CD14-positive monocyte (primary cell): ENCODE results near the gene KCNJ11. TPM values are rescaled to one million over a fixed set of nuclear protein-coding genes. Genes with fewer than 3 reads are reported as not detected.
A peak's percentile ranks its signal among the peaks of the same experiment; 100 is the strongest.

ENCODE experiments used
- DNase-seq, 3 donors: peaks; one replicate each; pipeline ENCODE4 v3.0.0-alpha.2; 2011 to 2022
- H2AFZ ChIP-seq: 2 replicates; pipeline ENCODE4 v1.6.0; 2012; ENCODE audit warnings: mild to moderate bottlenecking, low read depth, low read length, inconsistent platforms; ENCODE audit not compliant: insufficient read depth, poor library complexity, severe bottlenecking
- H3K27ac ChIP-seq, 2 donors: 1 replicate in 1 of 2; 2 replicates in 1 of 2; pipeline ENCODE4 v1.5.1; 2012 to 2013; ENCODE audit warnings: low read length in 2 of 2, control low read depth in 1 of 2, inconsistent platforms in 1 of 2, low read depth in 1 of 2, mild to moderate bottlenecking in 1 of 2
- H3K27me3 ChIP-seq, 2 donors: one replicate each; pipeline versions ENCODE4 v1.6.0 to v1.6.1; 2011 to 2013; ENCODE audit warnings: low read length in 2 of 2; ENCODE audit not compliant: control insufficient read depth in 2 of 2, insufficient read depth in 2 of 2
- H3K36me3 ChIP-seq, 2 donors: replicated peaks in 1 of 2; 1 replicate in 1 of 2; 2 replicates in 1 of 2; pipeline versions ENCODE4 v1.5.1 to v1.6.1; 2012 to 2013; ENCODE audit warnings: low read length in 2 of 2, control low read depth in 1 of 2, inconsistent platforms in 1 of 2, mild to moderate bottlenecking in 1 of 2; ENCODE audit not compliant: insufficient read depth in 2 of 2, control insufficient read depth in 1 of 2
- H3K4me1 ChIP-seq, 2 donors: 1 replicate in 1 of 2; 2 replicates in 1 of 2; pipeline versions ENCODE4 v1.5.1 to v1.6.1; 2012 to 2013; ENCODE audit warnings: low read length in 2 of 2, control low read depth in 1 of 2, inconsistent platforms in 1 of 2, mild to moderate bottlenecking in 1 of 2, moderate library complexity in 1 of 2; ENCODE audit not compliant: insufficient read depth in 2 of 2, control insufficient read depth in 1 of 2
- H3K4me2 ChIP-seq: replicated peaks from 2 replicates; pipeline ENCODE3; 2012; ENCODE audit warnings: low read length, moderate library complexity, mild to moderate bottlenecking; ENCODE audit not compliant: poor library complexity, severe bottlenecking; ENCODE audit errors: extremely low read depth
- H3K4me3 ChIP-seq, 3 experiments: fragments of 200-600 bp in 1 of 3; sonication (generic) in 1 of 3; replicated peaks in 1 of 3; 1 replicate in 2 of 3; 2 replicates in 1 of 3; pipeline ENCODE4 v1.5.1; 2011 to 2013; ENCODE audit warnings: low read length in 3 of 3, mild to moderate bottlenecking in 3 of 3, control low read depth in 2 of 3, low read depth in 2 of 3, inconsistent platforms in 1 of 3, moderate library complexity in 1 of 3
- H3K79me2 ChIP-seq: 2 replicates; pipeline ENCODE4 v1.6.0; 2012; ENCODE audit warnings: mild to moderate bottlenecking, control low read depth, inconsistent platforms, low read length, moderate library complexity; ENCODE audit not compliant: insufficient read depth
- H3K9ac ChIP-seq: 2 replicates; pipeline ENCODE4 v1.6.0; 2017; ENCODE audit warnings: low read length, mild to moderate bottlenecking; ENCODE audit not compliant: insufficient read depth, poor library complexity, severe bottlenecking
- H3K9me3 ChIP-seq, 2 donors: replicated peaks in 1 of 2; 1 replicate in 1 of 2; 2 replicates in 1 of 2; pipeline versions ENCODE4 v1.5.1 to v1.6.1; 2012 to 2013; ENCODE audit warnings: low read length in 2 of 2, control low read depth in 1 of 2; ENCODE audit not compliant: control insufficient read depth in 1 of 2, insufficient read depth in 1 of 2
- H4K20me1 ChIP-seq: 2 replicates; pipeline ENCODE4 v1.6.0; 2012; ENCODE audit warnings: mild to moderate bottlenecking, low read length, control low read depth, moderate library complexity; ENCODE audit not compliant: insufficient read depth
- H3K27ac Mint-ChIP-seq, 7 donors: one replicate each; pipeline ENCODE4 v1.8.0; 2020; ENCODE audit warnings: mild to moderate bottlenecking in 7 of 7, mixed read lengths in 7 of 7, moderate library complexity in 6 of 7, inconsistent platforms in 2 of 7
- H3K27me3 Mint-ChIP-seq, 3 donors: one replicate each; pipeline ENCODE4 v1.8.0; 2021 to 2022; ENCODE audit warnings: low read depth in 3 of 3, mild to moderate bottlenecking in 3 of 3, mixed read lengths in 3 of 3, moderate library complexity in 3 of 3, inconsistent platforms in 1 of 3
- H3K36me3 Mint-ChIP-seq, 2 donors: one replicate each; pipeline ENCODE4 v1.8.0; 2020; ENCODE audit warnings: mixed read lengths in 2 of 2, inconsistent platforms in 1 of 2, mild to moderate bottlenecking in 1 of 2
- H3K4me1 Mint-ChIP-seq: one replicate; pipeline ENCODE4 v1.8.0; 2020; ENCODE audit warnings: mild to moderate bottlenecking, mixed read lengths
- H3K4me3 Mint-ChIP-seq, 2 donors: one replicate each; pipeline ENCODE4 v1.8.0; 2020; ENCODE audit warnings: mild to moderate bottlenecking in 2 of 2, mixed read lengths in 2 of 2, moderate library complexity in 1 of 2
- H3K9me3 Mint-ChIP-seq, 7 donors: one replicate each; pipeline ENCODE4 v1.8.0; 2020 to 2022; ENCODE audit warnings: mixed read lengths in 7 of 7, mild to moderate bottlenecking in 6 of 7, moderate library complexity in 6 of 7, inconsistent platforms in 2 of 7
- WGBS: methylation state at CpG from one replicate; pipeline ENCODE4 v1.1.5; 2013; ENCODE audit warnings: missing lambda C conversion rate; ENCODE audit not compliant: insufficient coverage; 5-methylcytosine and 5-hydroxymethylcytosine counted together
- intact Hi-C, 2 donors: fragments of 100-400 bp; cut with micrococcal nuclease; formaldehyde crosslinking; loops; one replicate each; pipeline versions ENCODE4 v1.15.0 to v1.15.1; 2023
- polyA plus RNA-seq, 3 donors: library from polyadenylated mRNA; depleted of rRNA in 1 of 3; unstranded in 2 of 3; stranded (reverse) in 1 of 3; fragments of 300-500 nt in 2 of 3; fragments of >200 nt in 1 of 3; fragmentation: Illumina TruSeq in 2 of 3; gene quantifications; 1 replicate in 2 of 3; 2 replicates in 1 of 3; pipeline ENCODE4 v1.2.3, GENCODE V29; 2012 to 2021
- TF ChIP-seq, protein P1 (sequence below): fragments of 200-600 bp; IDR thresholded peaks from one replicate; pipeline ENCODE4 v1.8.0; 2022; ENCODE audit warnings: antibody characterized with exemption, mild to moderate bottlenecking

Gene KCNJ11
- polyA plus RNA-seq, 3 donors: 0.09 TPM; not detected in 2

DNA sequence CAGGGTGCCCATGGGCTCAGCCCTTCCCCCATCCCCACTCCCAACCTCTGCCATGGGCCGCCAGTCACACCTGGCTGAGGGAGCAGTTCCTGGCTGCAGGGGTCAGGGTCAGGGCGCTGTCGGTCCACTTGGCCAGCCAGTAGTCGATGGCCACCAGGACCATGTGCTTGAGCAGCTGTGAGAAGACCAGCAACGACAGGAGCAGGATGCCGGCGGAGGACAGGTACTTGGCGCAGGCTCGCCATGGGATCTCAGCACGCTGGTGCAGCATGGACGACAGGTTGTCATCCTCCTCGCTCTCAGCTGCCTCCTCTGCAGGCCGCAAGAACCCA, 18.3 kb upstream of the KCNJ11 start:
- WGBS: 96% methylated on average over 13 of the region's 13 CpGs

DNA sequence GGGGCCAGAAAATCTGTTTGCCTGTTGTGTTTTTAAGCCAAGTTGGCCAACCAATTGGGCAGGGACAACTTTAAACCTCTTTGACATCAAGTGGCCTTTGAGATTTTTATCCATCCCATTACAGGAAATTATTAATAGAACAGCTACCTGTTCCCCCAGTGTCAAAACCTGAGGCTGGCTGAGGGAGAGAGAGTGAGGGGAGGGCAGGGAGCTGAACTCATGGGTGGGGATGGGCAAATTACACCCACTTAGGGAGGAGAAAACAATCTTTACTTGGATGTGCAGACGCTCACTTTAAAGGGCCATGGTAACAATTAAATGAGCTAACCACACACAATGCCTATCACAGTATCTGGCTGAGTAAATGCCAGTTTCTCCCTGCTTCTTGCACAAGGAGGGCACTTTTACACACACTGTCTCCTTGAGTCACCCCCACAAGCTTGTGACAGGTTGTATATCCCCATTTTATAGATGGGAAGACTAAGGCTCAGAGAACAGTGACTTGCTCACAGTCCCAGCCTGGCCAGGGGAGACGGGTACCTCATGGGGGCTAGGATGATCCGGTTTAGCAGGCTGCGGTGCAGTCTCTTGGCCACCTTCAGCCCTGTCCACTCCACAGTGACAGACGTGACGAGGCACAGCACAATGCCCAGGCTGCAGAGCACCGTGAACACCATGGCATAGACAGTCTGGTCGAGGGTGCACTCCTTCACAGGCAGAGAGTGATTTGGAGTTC, 17.8 kb upstream of the KCNJ11 start:
- Histone ChIP-seq H3K79me2 (no peaks in the 10 kb centered on the region), H3K9ac (no peak overlapping the region), H3K9me3 (no peaks in the 10 kb centered on the region), H3K4me1 (no peaks in the 10 kb centered on the region), H3K27me3 (no peaks in the 10 kb centered on the region), H3K27ac (no peak overlapping the region), H3K4me3 (no peak overlapping the region), H3K36me3 (no peaks in the 10 kb centered on the region), H4K20me1 (no peaks in the 10 kb centered on the region), H3K4me2 (no peak overlapping the region), H2AFZ (no peak overlapping the region)
- TF ChIP-seq, protein P1, sequence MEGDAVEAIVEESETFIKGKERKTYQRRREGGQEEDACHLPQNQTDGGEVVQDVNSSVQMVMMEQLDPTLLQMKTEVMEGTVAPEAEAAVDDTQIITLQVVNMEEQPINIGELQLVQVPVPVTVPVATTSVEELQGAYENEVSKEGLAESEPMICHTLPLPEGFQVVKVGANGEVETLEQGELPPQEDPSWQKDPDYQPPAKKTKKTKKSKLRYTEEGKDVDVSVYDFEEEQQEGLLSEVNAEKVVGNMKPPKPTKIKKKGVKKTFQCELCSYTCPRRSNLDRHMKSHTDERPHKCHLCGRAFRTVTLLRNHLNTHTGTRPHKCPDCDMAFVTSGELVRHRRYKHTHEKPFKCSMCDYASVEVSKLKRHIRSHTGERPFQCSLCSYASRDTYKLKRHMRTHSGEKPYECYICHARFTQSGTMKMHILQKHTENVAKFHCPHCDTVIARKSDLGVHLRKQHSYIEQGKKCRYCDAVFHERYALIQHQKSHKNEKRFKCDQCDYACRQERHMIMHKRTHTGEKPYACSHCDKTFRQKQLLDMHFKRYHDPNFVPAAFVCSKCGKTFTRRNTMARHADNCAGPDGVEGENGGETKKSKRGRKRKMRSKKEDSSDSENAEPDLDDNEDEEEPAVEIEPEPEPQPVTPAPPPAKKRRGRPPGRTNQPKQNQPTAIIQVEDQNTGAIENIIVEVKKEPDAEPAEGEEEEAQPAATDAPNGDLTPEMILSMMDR: no peak
- Mint-ChIP-seq H3K36me3 (no peaks in the 10 kb centered on the region), H3K4me3 (no peak overlapping the region), H3K27me3 (peaks cover 1 to 12% (median 2%) of the 10 kb centered on the region in 3 donors), H3K9me3 (peaks cover 0 to 7% (median 0%) of the 10 kb centered on the region in 7 donors), H3K4me1 (peaks cover 3% of the 10 kb centered on the region), H3K27ac (peak overlapping the region in 1 of 7 donors; percentile 52)
- intact Hi-C loops: no loop called here
- DNase-seq: no peak
- 99% methylated on average over 7 of the region's 8 CpGs for WGBS

More for the DNA sequence above, 18.3 kb upstream of the KCNJ11 start:
- intact Hi-C loops: no loop called here
- H3K36me3 Mint-ChIP-seq: no peaks in the 10 kb centered on the region
- Histone ChIP-seq H4K20me1 (no peaks in the 10 kb centered on the region), H3K9me3 (no peaks in the 10 kb centered on the region), H2AFZ (no peak overlapping the region), H3K4me2 (no peak overlapping the region), H3K4me1 (no peaks in the 10 kb centered on the region), H3K27me3 (no peaks in the 10 kb centered on the region), H3K79me2 (no peaks in the 10 kb centered on the region), H3K27ac (no peak overlapping the region), H3K4me3 (no peak overlapping the region), H3K9ac (no peak overlapping the region), H3K36me3 (no peaks in the 10 kb centered on the region)
- peaks cover 1 to 12% (median 4%) of the 10 kb centered on the region in 3 donors for H3K27me3 Mint-ChIP-seq
- peak overlapping the region in 2 of 7 donors; percentile 40 to 52 for H3K27ac Mint-ChIP-seq
- H3K4me3 Mint-ChIP-seq: no peak overlapping the region
- DNase-seq: no peak
- peaks cover 3% of the 10 kb centered on the region for H3K4me1 Mint-ChIP-seq
- H3K9me3 Mint-ChIP-seq: peaks cover 0 to 7% (median 0%) of the 10 kb centered on the region in 7 donors
- TF ChIP-seq, protein P1: no peak
